HG02642 (cell line): Measurements from ENCODE around the gene COL4A3.
A peak's percentile ranks its signal among the peaks of the same experiment; 100 is the strongest.
"Not testable (repeated sequence)": the region's sequence is repeated elsewhere in the genome, so short reads cannot be mapped to it uniquely, and the experiment has no call there.

Source experiments
- ATAC-seq: cut with Tn5 transposase; IDR thresholded peaks from one replicate; pipeline ENCODE4 v1.9.1; 2021; ENCODE audit warnings: mild to moderate bottlenecking; ENCODE audit not compliant: unreplicated experiment, poor library complexity

The COL4A3 gene

GRCh38 chr2:227153758-227154486, 10.5 kb upstream of the COL4A3 start:
- no peak for ATAC-seq

GRCh38 chr2:227154986-227155774, 9.2 kb upstream of the COL4A3 start:
- ATAC-seq, result no peak

GRCh38 chr2:227160164-227160563, 4.3 kb upstream of the COL4A3 start:
- no peak for ATAC-seq

GRCh38 chr2:227161947-227162346, 2.5 kb upstream of the COL4A3 start:
- ATAC-seq, result no peak

- ATAC-seq, result peak; percentile 68
Observed at GRCh38 chr2:227163485-227163997, 883 bp upstream of the COL4A3 start.

- peak; percentile 69 for ATAC-seq
Observed at GRCh38 chr2:227164763-227165291, 403 bp downstream of the COL4A3 start.

GRCh38 chr2:227171779-227172178, 7.4 kb downstream of the COL4A3 start:
- ATAC-seq, result not testable (repeated sequence)

- no peak for ATAC-seq
Observed at GRCh38 chr2:227177592-227178336, 13.3 kb downstream of the COL4A3 start.

- ATAC-seq, result no peak
Observed at GRCh38 chr2:227179988-227180685, 15.7 kb downstream of the COL4A3 start.

- no peak for ATAC-seq
Observed at GRCh38 chr2:227180770-227181169, 16.3 kb downstream of the COL4A3 start.

- ATAC-seq, result no peak
Observed at GRCh38 chr2:227182765-227183164, 18.3 kb downstream of the COL4A3 start.

GRCh38 chr2:227183657-227184367, 19.4 kb downstream of the COL4A3 start:
- ATAC-seq, result no peak

- ATAC-seq, result no peak
Observed at GRCh38 chr2:227185615-227186232, 21.3 kb downstream of the COL4A3 start.

- no peak for ATAC-seq
Observed at GRCh38 chr2:227186751-227187150, 22.3 kb downstream of the COL4A3 start.

- peak; percentile 72 for ATAC-seq
Observed at GRCh38 chr2:227188292-227188691, 23.9 kb downstream of the COL4A3 start.

GRCh38 chr2:227191367-227191766, 26.9 kb downstream of the COL4A3 start:
- ATAC-seq, result no peak

GRCh38 chr2:227192491-227192890, 28.1 kb downstream of the COL4A3 start:
- ATAC-seq, result no peak

- no peak for ATAC-seq
Observed at GRCh38 chr2:227194219-227194618, 29.8 kb downstream of the COL4A3 start.

- no peak for ATAC-seq
Observed at GRCh38 chr2:227198866-227199265, 34.4 kb downstream of the COL4A3 start.
